HT1080 (cell line): ENCODE measurements around the gene TRIM15. TPM values are rescaled to one million over a fixed set of nuclear protein-coding genes. Genes with fewer than 3 reads are reported as not detected.
"Not testable (repeated sequence)": the region's sequence is repeated elsewhere in the genome, so short reads cannot be mapped to it uniquely, and the experiment has no call there.

Source experiments
- DNase-seq: peaks from one replicate; pipeline ENCODE4 v3.0.0-alpha.2; 2015; ENCODE audit warnings: low read depth
- total RNA-seq: library from RNA; depleted of rRNA; stranded (reverse); fragments of >200 nt; shearing (Covaris generic); gene quantifications from 2 replicates; pipeline ENCODE4 v1.2.3, GENCODE V29; 2014

The TRIM15 gene
- total RNA-seq, 1 experiment from 2014 or later: not detected

- no peak for DNase-seq
These were observed 35.1 kb downstream of the TRIM15 start for GRCh38 chr6:30198166-30199084.

GRCh38 chr6:30200551-30201281 is 37.4 kb downstream of the TRIM15 start:
- no peak for DNase-seq

GRCh38 chr6:30202366-30202765 is 39.0 kb downstream of the TRIM15 start:
- DNase-seq: no peak

- no peak for DNase-seq
These were observed 40.8 kb downstream of the TRIM15 start for GRCh38 chr6:30204116-30204515.

- no peak for DNase-seq
These were observed 42.8 kb downstream of the TRIM15 start for GRCh38 chr6:30206152-30206551.

- DNase-seq: no peak
These were observed 43.7 kb downstream of the TRIM15 start for GRCh38 chr6:30206799-30207618.

GRCh38 chr6:30207619-30208295 is 44.4 kb downstream of the TRIM15 start:
- DNase-seq: no peak

- no peak for DNase-seq
These were observed 48.0 kb downstream of the TRIM15 start for GRCh38 chr6:30211306-30211705.

GRCh38 chr6:30211899-30212298 is 48.6 kb downstream of the TRIM15 start:
- no peak for DNase-seq

GRCh38 chr6:30212865-30213666 is 49.7 kb downstream of the TRIM15 start, which contains the start of gene TRIM26:
Gene TRIM26, minus strand, starts transcription at chr6:30213406. Its CDS starts 14,303 bp downstream, at chr6:30199103.
- peak; percentile 95 for DNase-seq

- no peak for DNase-seq
These were observed 50.3 kb downstream of the TRIM15 start for GRCh38 chr6:30213667-30213956.

GRCh38 chr6:30213957-30214656 is 50.8 kb downstream of the TRIM15 start:
- DNase-seq: peak; percentile 54

GRCh38 chr6:30214657-30214982 is 51.3 kb downstream of the TRIM15 start:
- DNase-seq: no peak

GRCh38 chr6:30216096-30216495 is 52.8 kb downstream of the TRIM15 start:
- no peak for DNase-seq

GRCh38 chr6:30219244-30219643 is 55.9 kb downstream of the TRIM15 start:
- DNase-seq: peak; percentile 55

- not testable (repeated sequence) for DNase-seq
These were observed 58.0 kb downstream of the TRIM15 start for GRCh38 chr6:30221395-30221794.

GRCh38 chr6:30221956-30222355 is 58.6 kb downstream of the TRIM15 start:
- DNase-seq: not testable (repeated sequence)
